ENCODE data around the gene DCLK2. TPM values are rescaled to one million over a fixed set of nuclear protein-coding genes. Genes with fewer than 3 reads are reported as not detected.

DCLK2 gene
- total and polyA plus RNA-seq, 2 of the 13 experiments (the other 11 are each of a cell fraction or from before 2014, with no cell fraction given): not detected

DNA sequence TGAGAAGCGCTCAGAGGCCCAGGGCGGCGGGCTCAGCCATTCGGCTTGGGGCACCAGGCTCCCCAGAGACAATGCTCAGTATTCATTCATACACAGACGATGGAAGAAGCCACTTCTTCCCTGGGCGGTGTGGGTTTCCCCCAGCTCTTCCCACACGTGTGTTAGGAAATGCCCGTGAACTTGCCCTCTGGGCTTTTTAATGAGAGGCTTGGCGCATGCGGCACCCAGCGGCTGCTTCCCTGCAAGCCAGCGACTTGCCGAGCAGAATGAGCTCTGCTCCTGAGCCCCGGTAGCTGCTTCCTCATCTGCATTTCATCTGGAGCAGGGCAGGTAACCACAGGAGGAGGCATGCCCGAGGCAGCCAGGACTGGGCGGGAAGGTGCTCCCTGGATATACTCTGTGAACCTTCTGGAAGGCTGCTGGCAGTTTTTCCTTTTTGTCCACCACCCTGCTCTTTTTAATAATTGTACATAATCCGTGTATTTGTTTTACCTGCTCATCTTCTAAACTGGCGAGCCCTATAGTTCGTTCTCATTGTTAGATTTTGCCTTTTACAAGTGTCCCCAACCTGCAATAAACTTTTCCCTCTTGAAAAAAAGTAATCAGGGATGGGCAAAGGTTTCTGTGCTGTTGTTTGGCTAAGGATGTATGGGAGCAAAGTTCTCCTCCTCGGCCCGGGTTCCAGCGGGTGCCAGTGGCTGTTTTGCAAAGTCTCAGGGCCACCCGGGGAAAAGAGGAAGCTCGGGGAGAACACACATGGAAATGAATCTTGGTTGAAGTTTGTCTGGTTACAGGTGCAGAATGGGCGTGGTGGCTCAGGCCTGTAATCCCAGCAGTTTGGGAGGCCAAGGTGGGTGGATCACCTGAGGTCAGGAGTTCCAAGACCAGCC lies 178.8 kb downstream of the DCLK2 start (continued):
- TF ChIP-seq GABPA (IDR thresholded peaks at IDR 0.05; ENCODE audit: low read depth, low read length) (no peak), GABPA (CRISPR knock-in tag; IDR thresholded peaks at IDR 0.05; ENCODE audit: low read depth) (no peak), ARNT (IDR thresholded peaks at IDR 0.05) (no peak), ZNF264 (CRISPR knock-in tag; IDR thresholded peaks at IDR 0.05) (no peak), ZNF564 (CRISPR knock-in tag; IDR thresholded peaks at IDR 0.05) (no peak), TSC22D2 (CRISPR knock-in tag; IDR thresholded peaks at IDR 0.05; ENCODE audit: borderline replicate concordance) (no peak), IRF2 (CRISPR knock-in tag; IDR thresholded peaks at IDR 0.05) (no peak), SOX5 (CRISPR knock-in tag; IDR thresholded peaks at IDR 0.05; ENCODE audit: borderline replicate concordance) (no peak), ZNF451 (CRISPR knock-in tag; IDR thresholded peaks at IDR 0.05) (no peak), YEATS2 (CRISPR knock-in tag; IDR thresholded peaks at IDR 0.05; ENCODE audit: borderline replicate concordance) (no peak), ZNF792 (CRISPR knock-in tag; IDR thresholded peaks at IDR 0.05) (0 out of 2 replicates have a peak, but pooled peaks have one; percentile 27), MIER3 (CRISPR knock-in tag; IDR thresholded peaks at IDR 0.05; ENCODE audit: borderline replicate concordance) (no peak), ZSCAN25 (CRISPR knock-in tag; IDR thresholded peaks at IDR 0.05) (no peak), HOXD1 (CRISPR knock-in tag; IDR thresholded peaks at IDR 0.05) (0 out of 2 replicates have a peak, but pooled peaks have one; percentile 10), ZNF713 (CRISPR knock-in tag; IDR thresholded peaks at IDR 0.05) (no peak), TBP (CRISPR knock-in tag; IDR thresholded peaks at IDR 0.05) (no peak), PLRG1 (conservative IDR thresholded peaks at IDR 0.05) (no peak), ZNF556 (CRISPR knock-in tag; IDR thresholded peaks at IDR 0.05; ENCODE audit: borderline replicate concordance) (no peak; the same call in 1 of the 2 replicates), THYN1 (CRISPR knock-in tag; IDR thresholded peaks at IDR 0.05; ENCODE audit: borderline replicate concordance, low read depth) (no peak), ZFY (CRISPR knock-in tag; IDR thresholded peaks at IDR 0.05) (no peak), KMT2B (CRISPR knock-in tag; IDR thresholded peaks at IDR 0.05) (no peak), ZSCAN12 (CRISPR knock-in tag; IDR thresholded peaks at IDR 0.05) (no peak), ZNF83 (CRISPR knock-in tag; IDR thresholded peaks at IDR 0.05; ENCODE audit: borderline replicate concordance) (no peak)
- TF ChIP-seq, protein P1, sequence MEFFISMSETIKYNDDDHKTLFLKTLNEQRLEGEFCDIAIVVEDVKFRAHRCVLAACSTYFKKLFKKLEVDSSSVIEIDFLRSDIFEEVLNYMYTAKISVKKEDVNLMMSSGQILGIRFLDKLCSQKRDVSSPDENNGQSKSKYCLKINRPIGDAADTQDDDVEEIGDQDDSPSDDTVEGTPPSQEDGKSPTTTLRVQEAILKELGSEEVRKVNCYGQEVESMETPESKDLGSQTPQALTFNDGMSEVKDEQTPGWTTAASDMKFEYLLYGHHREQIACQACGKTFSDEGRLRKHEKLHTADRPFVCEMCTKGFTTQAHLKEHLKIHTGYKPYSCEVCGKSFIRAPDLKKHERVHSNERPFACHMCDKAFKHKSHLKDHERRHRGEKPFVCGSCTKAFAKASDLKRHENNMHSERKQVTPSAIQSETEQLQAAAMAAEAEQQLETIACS (CRISPR knock-in tag; IDR thresholded peaks at IDR 0.05): no peak
- TF ChIP-seq, protein P2, sequence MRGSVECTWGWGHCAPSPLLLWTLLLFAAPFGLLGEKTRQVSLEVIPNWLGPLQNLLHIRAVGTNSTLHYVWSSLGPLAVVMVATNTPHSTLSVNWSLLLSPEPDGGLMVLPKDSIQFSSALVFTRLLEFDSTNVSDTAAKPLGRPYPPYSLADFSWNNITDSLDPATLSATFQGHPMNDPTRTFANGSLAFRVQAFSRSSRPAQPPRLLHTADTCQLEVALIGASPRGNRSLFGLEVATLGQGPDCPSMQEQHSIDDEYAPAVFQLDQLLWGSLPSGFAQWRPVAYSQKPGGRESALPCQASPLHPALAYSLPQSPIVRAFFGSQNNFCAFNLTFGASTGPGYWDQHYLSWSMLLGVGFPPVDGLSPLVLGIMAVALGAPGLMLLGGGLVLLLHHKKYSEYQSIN (CRISPR knock-in tag; IDR thresholded peaks at IDR 0.05; ENCODE audit: borderline replicate concordance): no peak
- TF ChIP-seq, protein P3, sequence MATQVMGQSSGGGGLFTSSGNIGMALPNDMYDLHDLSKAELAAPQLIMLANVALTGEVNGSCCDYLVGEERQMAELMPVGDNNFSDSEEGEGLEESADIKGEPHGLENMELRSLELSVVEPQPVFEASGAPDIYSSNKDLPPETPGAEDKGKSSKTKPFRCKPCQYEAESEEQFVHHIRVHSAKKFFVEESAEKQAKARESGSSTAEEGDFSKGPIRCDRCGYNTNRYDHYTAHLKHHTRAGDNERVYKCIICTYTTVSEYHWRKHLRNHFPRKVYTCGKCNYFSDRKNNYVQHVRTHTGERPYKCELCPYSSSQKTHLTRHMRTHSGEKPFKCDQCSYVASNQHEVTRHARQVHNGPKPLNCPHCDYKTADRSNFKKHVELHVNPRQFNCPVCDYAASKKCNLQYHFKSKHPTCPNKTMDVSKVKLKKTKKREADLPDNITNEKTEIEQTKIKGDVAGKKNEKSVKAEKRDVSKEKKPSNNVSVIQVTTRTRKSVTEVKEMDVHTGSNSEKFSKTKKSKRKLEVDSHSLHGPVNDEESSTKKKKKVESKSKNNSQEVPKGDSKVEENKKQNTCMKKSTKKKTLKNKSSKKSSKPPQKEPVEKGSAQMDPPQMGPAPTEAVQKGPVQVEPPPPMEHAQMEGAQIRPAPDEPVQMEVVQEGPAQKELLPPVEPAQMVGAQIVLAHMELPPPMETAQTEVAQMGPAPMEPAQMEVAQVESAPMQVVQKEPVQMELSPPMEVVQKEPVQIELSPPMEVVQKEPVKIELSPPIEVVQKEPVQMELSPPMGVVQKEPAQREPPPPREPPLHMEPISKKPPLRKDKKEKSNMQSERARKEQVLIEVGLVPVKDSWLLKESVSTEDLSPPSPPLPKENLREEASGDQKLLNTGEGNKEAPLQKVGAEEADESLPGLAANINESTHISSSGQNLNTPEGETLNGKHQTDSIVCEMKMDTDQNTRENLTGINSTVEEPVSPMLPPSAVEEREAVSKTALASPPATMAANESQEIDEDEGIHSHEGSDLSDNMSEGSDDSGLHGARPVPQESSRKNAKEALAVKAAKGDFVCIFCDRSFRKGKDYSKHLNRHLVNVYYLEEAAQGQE (IDR thresholded peaks at IDR 0.05; ENCODE audit: borderline replicate concordance in 1 of 2, low read depth in 1 of 2, low read length in 2 of 2): no peak
- TF ChIP-seq, protein P4, sequence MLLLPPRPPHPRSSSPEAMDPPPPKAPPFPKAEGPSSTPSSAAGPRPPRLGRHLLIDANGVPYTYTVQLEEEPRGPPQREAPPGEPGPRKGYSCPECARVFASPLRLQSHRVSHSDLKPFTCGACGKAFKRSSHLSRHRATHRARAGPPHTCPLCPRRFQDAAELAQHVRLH (CRISPR knock-in tag; IDR thresholded peaks at IDR 0.05; ENCODE audit: borderline replicate concordance, low read depth): no peak
